RKO (cell line): ENCODE results near the gene CYP24A1.
"Not testable (repeated sequence)": the region's sequence is repeated elsewhere in the genome, so short reads cannot be mapped to it uniquely, and the experiment has no call there.

Source experiments
- DNase-seq: peaks from one replicate; pipeline ENCODE4 v3.0.0-alpha.2; 2016; ENCODE audit warnings: low spot score

The CYP24A1 gene

GRCh38 chr20:54132612-54133433 is 41.0 kb downstream of the CYP24A1 start:
- DNase-seq = peak; percentile 57

GRCh38 chr20:54131675-54132611 is 41.8 kb downstream of the CYP24A1 start:
- no peak for DNase-seq

GRCh38 chr20:54131125-54131524 is 42.7 kb downstream of the CYP24A1 start:
- not testable (repeated sequence) for DNase-seq

GRCh38 chr20:54129350-54129749 is 44.4 kb downstream of the CYP24A1 start:
- DNase-seq = no peak

- DNase-seq = no peak
Measured at GRCh38 chr20:54127855-54128574, 45.8 kb downstream of the CYP24A1 start.

GRCh38 chr20:54126806-54127655 is 46.8 kb downstream of the CYP24A1 start:
- no peak for DNase-seq

GRCh38 chr20:54126328-54126727 is 47.5 kb downstream of the CYP24A1 start:
- DNase-seq = not testable (repeated sequence)

- peak; percentile 28 for DNase-seq
Measured at GRCh38 chr20:54123587-54124180, 50.1 kb downstream of the CYP24A1 start.

GRCh38 chr20:54122681-54123586 is 50.9 kb downstream of the CYP24A1 start:
- DNase-seq = no peak

GRCh38 chr20:54122189-54122588 is 51.6 kb downstream of the CYP24A1 start:
- peak; percentile 23 for DNase-seq

- no peak for DNase-seq
Measured at GRCh38 chr20:54119744-54120143, 54.0 kb downstream of the CYP24A1 start.

GRCh38 chr20:54118220-54119001 is 55.4 kb downstream of the CYP24A1 start:
- DNase-seq = no peak

- no peak for DNase-seq
Measured at GRCh38 chr20:54116550-54117235, 57.1 kb downstream of the CYP24A1 start.

GRCh38 chr20:54115172-54115854 is 58.5 kb downstream of the CYP24A1 start:
- DNase-seq = no peak

GRCh38 chr20:54114109-54114508 is 59.7 kb downstream of the CYP24A1 start:
- no peak for DNase-seq

GRCh38 chr20:54113566-54113965 is 60.2 kb downstream of the CYP24A1 start:
- DNase-seq = no peak

GRCh38 chr20:54112221-54112884 is 61.4 kb downstream of the CYP24A1 start:
- no peak for DNase-seq
